DOHH2 (cell line): ENCODE results near the gene ASF1A.

ENCODE experiments used
- H3F3A ChIP-seq: fragments of 200-600 bp; sonication (generic), shearing (Covaris generic); 2 replicates; pipeline ENCODE4 v1.6.0; 2016; ENCODE audit warnings: antibody characterized with exemption, mild to moderate bottlenecking; ENCODE audit not compliant: control insufficient read depth, insufficient read depth
- H3K27ac ChIP-seq: fragments of 200-600 bp; sonication (generic); 2 replicates; pipeline ENCODE4 v1.5.1; 2014; ENCODE audit warnings: low read depth, mild to moderate bottlenecking, low read length, moderate library complexity
- H3K27me3 ChIP-seq: fragments of 200-600 bp; sonication (generic); 2 replicates; pipeline ENCODE4 v1.6.1; 2014; ENCODE audit warnings: mild to moderate bottlenecking, low read length, mixed read lengths; ENCODE audit not compliant: control insufficient read depth
- H3K36me3 ChIP-seq: fragments of 200-600 bp; sonication (generic); 2 replicates; pipeline ENCODE4 v1.6.1; 2014; ENCODE audit warnings: mild to moderate bottlenecking, low read length, moderate library complexity, mixed read lengths; ENCODE audit not compliant: control insufficient read depth
- H3K4me1 ChIP-seq: fragments of 200-600 bp; sonication (generic); 2 replicates; pipeline ENCODE4 v1.6.1; 2014; ENCODE audit warnings: mild to moderate bottlenecking, low read length, mixed read lengths; ENCODE audit not compliant: control insufficient read depth
- H3K4me2 ChIP-seq: fragments of 200-600 bp; sonication (generic); 2 replicates; pipeline ENCODE4 v1.6.0; 2014; ENCODE audit warnings: mild to moderate bottlenecking, low read length, moderate library complexity
- H3K4me3 ChIP-seq: fragments of 200-600 bp; sonication (generic); 2 replicates; pipeline ENCODE4 v1.5.1; 2014; ENCODE audit warnings: mild to moderate bottlenecking, low read length, mixed read lengths
- H3K79me2 ChIP-seq: fragments of 200-600 bp; sonication (generic); 2 replicates; pipeline ENCODE4 v1.6.1; 2014; ENCODE audit warnings: mild to moderate bottlenecking, low read length, mixed read lengths; ENCODE audit not compliant: control insufficient read depth
- H3K9me2 ChIP-seq: fragments of 200-600 bp; sonication (generic); replicated peaks from 2 replicates; pipeline ENCODE4 v1.6.1; 2014; ENCODE audit warnings: mild to moderate bottlenecking, low read length, mixed read lengths; ENCODE audit not compliant: control insufficient read depth
- H3K9me3 ChIP-seq: fragments of 200-600 bp; sonication (generic); 2 replicates; pipeline ENCODE4 v1.6.1; 2014; ENCODE audit warnings: antibody characterized with exemption, low read length, mixed read lengths; ENCODE audit not compliant: control insufficient read depth, insufficient read depth
- H4K20me1 ChIP-seq: fragments of 200-600 bp; sonication (generic); 2 replicates; pipeline ENCODE4 v1.6.0; 2014; ENCODE audit warnings: low read depth, mild to moderate bottlenecking, antibody characterized with exemption, low read length, moderate library complexity; ENCODE audit not compliant: control insufficient read depth, insufficient read depth
- EZH2phosphoT487 ChIP-seq: fragments of 200-600 bp; sonication (generic); IDR thresholded peaks from 2 replicates; pipeline ENCODE4 v1.6.1; 2017; ENCODE audit warnings: borderline replicate concordance, mild to moderate bottlenecking, antibody characterized with exemption, low read length, moderate library complexity, mixed read lengths
- TF ChIP-seq, protein P1 (sequence below): fragments of 200-600 bp; sonication (generic); IDR thresholded peaks from one replicate; pipeline ENCODE4 v1.5.1; 2014; ENCODE audit warnings: antibody characterized with exemption, mild to moderate bottlenecking, low read depth, low read length; ENCODE audit not compliant: poor library complexity, severe bottlenecking

ASF1A gene

DNA sequence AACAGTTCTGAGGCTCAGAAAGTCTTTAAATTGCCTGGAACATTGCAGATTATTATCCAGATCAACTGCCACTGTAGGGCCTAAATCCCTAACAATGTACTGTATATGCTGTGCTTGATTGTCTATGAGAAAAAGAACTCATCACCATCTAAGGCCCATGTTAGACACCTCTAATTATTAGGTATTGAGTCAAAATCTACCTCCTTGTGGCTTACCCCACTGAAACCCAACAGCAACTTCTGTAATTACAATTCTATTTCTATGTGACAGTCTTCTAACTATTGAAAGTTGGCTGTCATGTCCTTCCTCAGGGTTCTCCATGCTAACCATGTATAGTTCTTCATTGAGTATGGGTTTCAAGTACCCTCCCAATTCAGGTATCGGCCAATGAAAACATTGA is 27.1 kb downstream of the ASF1A start:
- H3K4me1 ChIP-seq: no peaks in the 10 kb centered on the region
- H4K20me1 ChIP-seq: 0 out of 2 replicates have a peak, but pooled peaks cover 2% of the 10 kb centered on the region
- no peaks in the 10 kb centered on the region for H3F3A ChIP-seq
- no peak overlapping the region for H3K4me3 ChIP-seq
- H3K9me3 ChIP-seq: no peaks in the 10 kb centered on the region
- peaks cover 2% of the 10 kb centered on the region; the same call in 1 of the 2 replicates for H3K79me2 ChIP-seq
- H3K9me2 ChIP-seq: no peaks in the 10 kb centered on the region
- no peak for TF ChIP-seq EZH2phosphoT487
- TF ChIP-seq, protein P1, sequence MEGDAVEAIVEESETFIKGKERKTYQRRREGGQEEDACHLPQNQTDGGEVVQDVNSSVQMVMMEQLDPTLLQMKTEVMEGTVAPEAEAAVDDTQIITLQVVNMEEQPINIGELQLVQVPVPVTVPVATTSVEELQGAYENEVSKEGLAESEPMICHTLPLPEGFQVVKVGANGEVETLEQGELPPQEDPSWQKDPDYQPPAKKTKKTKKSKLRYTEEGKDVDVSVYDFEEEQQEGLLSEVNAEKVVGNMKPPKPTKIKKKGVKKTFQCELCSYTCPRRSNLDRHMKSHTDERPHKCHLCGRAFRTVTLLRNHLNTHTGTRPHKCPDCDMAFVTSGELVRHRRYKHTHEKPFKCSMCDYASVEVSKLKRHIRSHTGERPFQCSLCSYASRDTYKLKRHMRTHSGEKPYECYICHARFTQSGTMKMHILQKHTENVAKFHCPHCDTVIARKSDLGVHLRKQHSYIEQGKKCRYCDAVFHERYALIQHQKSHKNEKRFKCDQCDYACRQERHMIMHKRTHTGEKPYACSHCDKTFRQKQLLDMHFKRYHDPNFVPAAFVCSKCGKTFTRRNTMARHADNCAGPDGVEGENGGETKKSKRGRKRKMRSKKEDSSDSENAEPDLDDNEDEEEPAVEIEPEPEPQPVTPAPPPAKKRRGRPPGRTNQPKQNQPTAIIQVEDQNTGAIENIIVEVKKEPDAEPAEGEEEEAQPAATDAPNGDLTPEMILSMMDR: no peak
- no peaks in the 10 kb centered on the region for H3K27me3 ChIP-seq
- H3K27ac ChIP-seq: no peak overlapping the region
- H3K4me2 ChIP-seq: no peak overlapping the region
- peaks cover 67% of the 10 kb centered on the region for H3K36me3 ChIP-seq

GRCh38 chr6:118923035-118923434 is 29.1 kb downstream of the ASF1A start:
- no peak overlapping the region for H3K4me3 ChIP-seq
- H3K79me2 ChIP-seq: peaks cover 4% of the 10 kb centered on the region; the same call in 1 of the 2 replicates
- H3K4me1 ChIP-seq: no peaks in the 10 kb centered on the region
- H3F3A ChIP-seq: no peaks in the 10 kb centered on the region
- TF ChIP-seq EZH2phosphoT487: no peak
- TF ChIP-seq, protein P1: no peak
- H3K9me2 ChIP-seq: no peaks in the 10 kb centered on the region
- no peaks in the 10 kb centered on the region for H3K27me3 ChIP-seq
- no peak overlapping the region for H3K27ac ChIP-seq
- H3K36me3 ChIP-seq: peaks cover 65% of the 10 kb centered on the region
- H3K4me2 ChIP-seq: no peak overlapping the region
- H3K9me3 ChIP-seq: no peaks in the 10 kb centered on the region
- H4K20me1 ChIP-seq: 0 out of 2 replicates have a peak, but pooled peaks cover 2% of the 10 kb centered on the region

GRCh38 chr6:118930680-118931079 is 36.7 kb downstream of the ASF1A start:
- Histone ChIP-seq H4K20me1 (0 out of 2 replicates have a peak, but pooled peaks cover 3% of the 10 kb centered on the region), H3K27me3 (no peaks in the 10 kb centered on the region), H3K36me3 (peaks cover 42% of the 10 kb centered on the region), H3K4me3 (no peak overlapping the region), H3K9me3 (no peaks in the 10 kb centered on the region), H3K27ac (no peak overlapping the region), H3K9me2 (no peaks in the 10 kb centered on the region), H3F3A (0 out of 2 replicates have a peak, but pooled peaks cover 5% of the 10 kb centered on the region), H3K4me2 (no peak overlapping the region), H3K4me1 (peaks cover 12% of the 10 kb centered on the region), H3K79me2 (peaks cover 22% of the 10 kb centered on the region)
- TF ChIP-seq, protein P1: no peak
- no peak for TF ChIP-seq EZH2phosphoT487
